BLaER1 (cell line): ENCODE results near the gene CMTM2.

Experiments used
- H3K27ac ChIP-seq: shearing (Covaris generic); formaldehyde crosslinking; 2 replicates; pipeline ENCODE4 v1.8.1; 2022
- H3K27me3 ChIP-seq: shearing (Covaris generic); formaldehyde crosslinking; 2 replicates; pipeline ENCODE4 v1.8.1; 2022
- H3K36me3 ChIP-seq: shearing (Covaris generic); formaldehyde crosslinking; 2 replicates; pipeline ENCODE4 v1.8.1; 2022
- H3K4me1 ChIP-seq: shearing (Covaris generic); formaldehyde crosslinking; 2 replicates; pipeline ENCODE4 v1.8.1; 2022
- H3K4me2 ChIP-seq: shearing (Covaris generic); formaldehyde crosslinking; 2 replicates; pipeline ENCODE4 v1.8.1; 2022
- H3K4me3 ChIP-seq: shearing (Covaris generic); formaldehyde crosslinking; 2 replicates; pipeline ENCODE4 v1.8.1; 2022
- H3K9ac ChIP-seq: shearing (Covaris generic); formaldehyde crosslinking; 2 replicates; pipeline ENCODE4 v1.8.1; 2022
- H3K9me3 ChIP-seq: shearing (Covaris generic); formaldehyde crosslinking; 2 replicates; pipeline ENCODE4 v1.8.1; 2022
- H4K20me1 ChIP-seq: shearing (Covaris generic); formaldehyde crosslinking; 2 replicates; pipeline ENCODE4 v1.8.1; 2022
- Cebpa-rat ChIP-seq: shearing (Covaris generic); IDR thresholded peaks from 2 replicates; pipeline ENCODE4 v1.8.1; 2022

Gene CMTM2

GRCh38 chr16:66552286-66553177 is 26.7 kb upstream of the CMTM2 start, which contains the start of gene CKLF:
Gene CKLF (plus strand): TSS chr16:66552576. CDS start chr16:66552716, 140 bp downstream.
- Histone ChIP-seq H3K9me3 (no peaks in the 10 kb centered on the region), H4K20me1 (peaks cover 13% of the 10 kb centered on the region), H3K4me2 (peak within 1 kb of the TSS; percentile 95), H3K4me3 (peak within 1 kb of the TSS; percentile 77), H3K27me3 (no peaks in the 10 kb centered on the region), H3K27ac (peak within 1 kb of the TSS; percentile 98), H3K4me1 (peaks cover 91% of the 10 kb centered on the region), H3K36me3 (peaks cover 15% of the 10 kb centered on the region), H3K9ac (peak within 1 kb of the TSS; percentile 78)
- TF ChIP-seq Cebpa-rat: no peak

GRCh38 chr16:66553223-66553622 is 26.0 kb upstream of the CMTM2 start:
- Histone ChIP-seq H3K9me3 (no peaks in the 10 kb centered on the region), H3K9ac (peak overlapping the region; percentile 78), H4K20me1 (peaks cover 15% of the 10 kb centered on the region), H3K27me3 (no peaks in the 10 kb centered on the region), H3K36me3 (peaks cover 22% of the 10 kb centered on the region), H3K4me3 (peak overlapping the region; percentile 77), H3K4me1 (peaks cover 84% of the 10 kb centered on the region), H3K27ac (peak overlapping the region; percentile 98), H3K4me2 (peak overlapping the region; percentile 95)
- no peak for TF ChIP-seq Cebpa-rat

GRCh38 chr16:66554021-66554420 is 25.2 kb upstream of the CMTM2 start:
- peak overlapping the region; percentile 77; the same call in 1 of the 2 replicates for H3K4me3 ChIP-seq
- peak overlapping the region; percentile 95 for H3K4me2 ChIP-seq
- TF ChIP-seq Cebpa-rat: no peak
- peaks cover 15% of the 10 kb centered on the region for H4K20me1 ChIP-seq
- peak overlapping the region; percentile 78; the same call in 1 of the 2 replicates for H3K9ac ChIP-seq
- H3K36me3 ChIP-seq: peaks cover 30% of the 10 kb centered on the region
- H3K4me1 ChIP-seq: peaks cover 80% of the 10 kb centered on the region
- no peaks in the 10 kb centered on the region for H3K27me3 ChIP-seq
- H3K9me3 ChIP-seq: no peaks in the 10 kb centered on the region
- no peak overlapping the region for H3K27ac ChIP-seq

GRCh38 chr16:66554495-66554894 is 24.8 kb upstream of the CMTM2 start:
- Histone ChIP-seq H3K4me1 (peaks cover 80% of the 10 kb centered on the region), H3K9ac (no peak overlapping the region), H4K20me1 (peaks cover 15% of the 10 kb centered on the region), H3K4me3 (no peak overlapping the region), H3K36me3 (peaks cover 35% of the 10 kb centered on the region), H3K27me3 (no peaks in the 10 kb centered on the region), H3K4me2 (peak overlapping the region; percentile 95), H3K27ac (no peak overlapping the region), H3K9me3 (no peaks in the 10 kb centered on the region)
- TF ChIP-seq Cebpa-rat: peak; percentile 58; the same call in 1 of the 2 replicates

GRCh38 chr16:66560107-66560506 is 19.2 kb upstream of the CMTM2 start:
- H3K36me3 ChIP-seq: peaks cover 76% of the 10 kb centered on the region
- no peak for TF ChIP-seq Cebpa-rat
- H3K4me2 ChIP-seq: no peak overlapping the region; the same call in 1 of the 2 replicates
- H3K9me3 ChIP-seq: no peaks in the 10 kb centered on the region
- H3K4me3 ChIP-seq: no peak overlapping the region
- peaks cover 54% of the 10 kb centered on the region for H4K20me1 ChIP-seq
- no peaks in the 10 kb centered on the region for H3K27me3 ChIP-seq
- no peak overlapping the region for H3K27ac ChIP-seq
- H3K4me1 ChIP-seq: peaks cover 74% of the 10 kb centered on the region
- no peak overlapping the region for H3K9ac ChIP-seq

GRCh38 chr16:66561381-66562080 is 17.7 kb upstream of the CMTM2 start:
- H3K4me2 ChIP-seq: peak overlapping the region; percentile 50
- no peaks in the 10 kb centered on the region for H3K27me3 ChIP-seq
- no peak overlapping the region for H3K27ac ChIP-seq
- H3K4me1 ChIP-seq: peaks cover 60% of the 10 kb centered on the region
- no peak overlapping the region; the same call in 1 of the 2 replicates for H3K9ac ChIP-seq
- TF ChIP-seq Cebpa-rat: no peak
- H3K36me3 ChIP-seq: peaks cover 89% of the 10 kb centered on the region
- peaks cover 6% of the 10 kb centered on the region; the same call in 1 of the 2 replicates for H3K9me3 ChIP-seq
- H3K4me3 ChIP-seq: no peak overlapping the region
- peaks cover 51% of the 10 kb centered on the region for H4K20me1 ChIP-seq

DNA sequence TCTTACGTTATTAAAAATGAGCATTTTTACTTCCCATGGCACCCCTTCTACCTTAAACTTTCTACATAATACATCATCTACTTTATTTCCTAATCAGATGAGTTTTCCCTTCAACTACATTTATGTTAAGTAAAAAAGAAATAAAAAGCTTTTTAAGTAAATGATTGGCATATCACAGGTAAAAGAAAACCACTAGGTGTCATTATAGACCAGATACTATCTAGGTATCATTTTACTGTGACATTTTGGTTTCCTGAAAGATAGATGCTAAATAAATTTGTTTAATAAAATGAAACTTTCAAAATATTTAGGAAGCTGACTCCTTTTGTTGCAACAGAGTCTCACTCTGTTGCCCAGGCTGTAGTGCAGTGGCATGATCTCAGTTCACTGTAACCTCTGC is 16.9 kb upstream of the CMTM2 start:
- no peak overlapping the region for H3K4me3 ChIP-seq
- peaks cover 51% of the 10 kb centered on the region for H3K4me1 ChIP-seq
- peaks cover 42% of the 10 kb centered on the region for H4K20me1 ChIP-seq
- H3K9ac ChIP-seq: no peak overlapping the region
- H3K9me3 ChIP-seq: peaks cover 11% of the 10 kb centered on the region; the same call in 1 of the 2 replicates
- peak overlapping the region; percentile 19; the same call in 1 of the 2 replicates for H3K27ac ChIP-seq
- no peaks in the 10 kb centered on the region for H3K27me3 ChIP-seq
- no peak for TF ChIP-seq Cebpa-rat
- H3K4me2 ChIP-seq: peak overlapping the region; percentile 50
- H3K36me3 ChIP-seq: peaks cover 91% of the 10 kb centered on the region

- Histone ChIP-seq H3K4me3 (no peak overlapping the region), H3K4me2 (peak overlapping the region; percentile 50), H3K4me1 (peaks cover 51% of the 10 kb centered on the region), H4K20me1 (peaks cover 39% of the 10 kb centered on the region), H3K9ac (no peak overlapping the region), H3K9me3 (peaks cover 11% of the 10 kb centered on the region; the same call in 1 of the 2 replicates), H3K27me3 (no peaks in the 10 kb centered on the region), H3K27ac (peak overlapping the region; percentile 19; the same call in 1 of the 2 replicates), H3K36me3 (peaks cover 85% of the 10 kb centered on the region)
- no peak for TF ChIP-seq Cebpa-rat
Observed at GRCh38 chr16:66562986-66563385, 16.3 kb upstream of the CMTM2 start.

DNA sequence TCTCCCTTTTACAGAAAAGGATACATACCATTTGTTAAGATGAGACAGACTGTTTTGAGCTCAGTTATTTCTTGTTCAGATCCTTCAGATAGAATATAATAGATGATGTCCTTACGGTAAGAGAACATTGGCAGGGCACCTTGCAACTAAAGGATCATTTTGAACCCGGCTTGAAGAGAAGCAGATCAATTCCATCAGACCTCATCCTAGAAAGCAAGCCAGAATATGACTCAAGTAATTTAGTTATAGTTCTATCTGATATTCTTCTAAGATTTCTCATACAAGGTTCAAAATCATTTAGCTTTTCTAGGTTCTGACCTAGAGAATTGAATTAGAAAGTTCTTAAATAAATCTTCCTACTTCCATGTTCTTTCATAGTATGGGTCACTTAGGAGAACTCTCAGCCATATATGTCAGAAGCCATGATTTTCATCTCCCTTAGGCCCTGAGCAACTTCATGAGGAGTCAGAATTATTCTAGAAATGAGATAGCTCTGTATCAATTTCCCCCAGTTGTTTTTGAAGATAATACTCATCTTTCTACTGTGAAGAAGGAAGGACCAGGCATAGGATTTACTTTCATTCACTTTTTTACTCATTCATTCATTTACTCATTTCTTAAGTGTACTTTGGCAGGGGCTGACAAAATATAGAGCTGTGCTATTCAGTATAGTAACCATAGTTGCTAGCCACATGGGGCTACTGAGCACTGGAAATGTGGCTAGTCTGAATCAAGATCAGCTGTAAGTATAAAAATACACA is 15.5 kb upstream of the CMTM2 start:
- no peak overlapping the region for H3K4me3 ChIP-seq
- no peak overlapping the region for H3K9ac ChIP-seq
- no peaks in the 10 kb centered on the region for H3K27me3 ChIP-seq
- H4K20me1 ChIP-seq: peaks cover 39% of the 10 kb centered on the region
- peaks cover 11% of the 10 kb centered on the region; the same call in 1 of the 2 replicates for H3K9me3 ChIP-seq
- TF ChIP-seq Cebpa-rat: no peak
- H3K36me3 ChIP-seq: peaks cover 77% of the 10 kb centered on the region
- no peak overlapping the region for H3K4me2 ChIP-seq
- peak overlapping the region; percentile 19; the same call in 1 of the 2 replicates for H3K27ac ChIP-seq
- peaks cover 53% of the 10 kb centered on the region for H3K4me1 ChIP-seq
